ENCODE measurements around the gene OTC.

Gene OTC

GRCh38 chrX:38465686-38466085 is 113.3 kb downstream of the OTC start:
- Histone ChIP-seq H3K4me1 (ENCODE audit: insufficient read depth, low read length) (no peaks in the 10 kb centered on the region), H3K9me3 (ENCODE audit: insufficient read depth, low read depth, low read length) (peaks cover 5% of the 10 kb centered on the region; the same call in 1 of the 2 replicates), H3K27me3 (ENCODE audit: insufficient read depth, low read length) (no peaks in the 10 kb centered on the region), H3K27ac (ENCODE audit: low read depth, low read length) (no peak overlapping the region), H3K9ac (ENCODE audit: low read depth, low read length) (no peak overlapping the region), H3K36me3 (ENCODE audit: insufficient read depth, low read length) (no peaks in the 10 kb centered on the region), H3K4me3 (ENCODE audit: low read length) (no peak overlapping the region)
- 96% methylated on average over 1 of the region's 1 CpG for WGBS

GRCh38 chrX:38468563-38469157 is 116.3 kb downstream of the OTC start:
- Histone ChIP-seq H3K4me1 (ENCODE audit: insufficient read depth, low read length) (no peaks in the 10 kb centered on the region), H3K27me3 (ENCODE audit: insufficient read depth, low read length) (no peaks in the 10 kb centered on the region), H3K4me3 (ENCODE audit: low read length) (no peak overlapping the region), H3K36me3 (ENCODE audit: insufficient read depth, low read length) (no peaks in the 10 kb centered on the region), H3K27ac (ENCODE audit: low read depth, low read length) (no peak overlapping the region), H3K9ac (ENCODE audit: low read depth, low read length) (no peak overlapping the region), H3K9me3 (ENCODE audit: insufficient read depth, low read depth, low read length) (no peaks in the 10 kb centered on the region)
- 87% methylated on average over 6 of the region's 6 CpGs for WGBS
